ENCODE measurements around the gene ADAMTSL1.

ADAMTSL1 gene, protein sequence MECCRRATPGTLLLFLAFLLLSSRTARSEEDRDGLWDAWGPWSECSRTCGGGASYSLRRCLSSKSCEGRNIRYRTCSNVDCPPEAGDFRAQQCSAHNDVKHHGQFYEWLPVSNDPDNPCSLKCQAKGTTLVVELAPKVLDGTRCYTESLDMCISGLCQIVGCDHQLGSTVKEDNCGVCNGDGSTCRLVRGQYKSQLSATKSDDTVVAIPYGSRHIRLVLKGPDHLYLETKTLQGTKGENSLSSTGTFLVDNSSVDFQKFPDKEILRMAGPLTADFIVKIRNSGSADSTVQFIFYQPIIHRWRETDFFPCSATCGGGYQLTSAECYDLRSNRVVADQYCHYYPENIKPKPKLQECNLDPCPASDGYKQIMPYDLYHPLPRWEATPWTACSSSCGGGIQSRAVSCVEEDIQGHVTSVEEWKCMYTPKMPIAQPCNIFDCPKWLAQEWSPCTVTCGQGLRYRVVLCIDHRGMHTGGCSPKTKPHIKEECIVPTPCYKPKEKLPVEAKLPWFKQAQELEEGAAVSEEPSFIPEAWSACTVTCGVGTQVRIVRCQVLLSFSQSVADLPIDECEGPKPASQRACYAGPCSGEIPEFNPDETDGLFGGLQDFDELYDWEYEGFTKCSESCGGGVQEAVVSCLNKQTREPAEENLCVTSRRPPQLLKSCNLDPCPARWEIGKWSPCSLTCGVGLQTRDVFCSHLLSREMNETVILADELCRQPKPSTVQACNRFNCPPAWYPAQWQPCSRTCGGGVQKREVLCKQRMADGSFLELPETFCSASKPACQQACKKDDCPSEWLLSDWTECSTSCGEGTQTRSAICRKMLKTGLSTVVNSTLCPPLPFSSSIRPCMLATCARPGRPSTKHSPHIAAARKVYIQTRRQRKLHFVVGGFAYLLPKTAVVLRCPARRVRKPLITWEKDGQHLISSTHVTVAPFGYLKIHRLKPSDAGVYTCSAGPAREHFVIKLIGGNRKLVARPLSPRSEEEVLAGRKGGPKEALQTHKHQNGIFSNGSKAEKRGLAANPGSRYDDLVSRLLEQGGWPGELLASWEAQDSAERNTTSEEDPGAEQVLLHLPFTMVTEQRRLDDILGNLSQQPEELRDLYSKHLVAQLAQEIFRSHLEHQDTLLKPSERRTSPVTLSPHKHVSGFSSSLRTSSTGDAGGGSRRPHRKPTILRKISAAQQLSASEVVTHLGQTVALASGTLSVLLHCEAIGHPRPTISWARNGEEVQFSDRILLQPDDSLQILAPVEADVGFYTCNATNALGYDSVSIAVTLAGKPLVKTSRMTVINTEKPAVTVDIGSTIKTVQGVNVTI (N-terminal part only)

DNA sequence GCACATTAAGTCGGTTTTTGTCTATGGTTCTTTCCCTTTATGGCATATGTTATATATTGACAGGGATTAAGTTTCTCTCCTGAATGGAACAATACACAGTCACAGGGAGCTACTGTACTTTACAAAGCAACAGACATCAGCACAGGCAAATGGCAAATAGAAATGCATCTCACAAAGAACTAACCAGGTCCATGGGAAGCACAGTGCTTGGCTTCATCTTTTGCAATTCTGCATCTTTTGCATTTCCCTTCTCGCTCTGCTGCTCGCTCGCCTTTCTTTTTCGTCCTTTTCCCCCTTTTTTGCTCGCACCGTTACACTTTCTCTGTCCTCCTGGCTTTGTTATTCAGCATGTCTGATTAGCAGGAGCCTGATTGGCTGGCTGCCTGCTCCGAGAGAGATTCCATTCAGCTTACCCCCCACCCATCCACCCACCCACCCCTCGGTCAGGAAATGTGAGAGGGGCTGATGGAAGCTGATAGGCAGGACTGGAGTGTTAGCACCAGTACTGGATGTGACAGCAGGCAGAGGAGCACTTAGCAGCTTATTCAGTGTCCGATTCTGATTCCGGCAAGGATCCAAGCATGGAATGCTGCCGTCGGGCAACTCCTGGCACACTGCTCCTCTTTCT is at the start of gene ADAMTSL1:
ADAMTSL1 (plus strand) TSS at position 502 of the 628 bp plus-strand sequence; CDS start at position 582, 80 bp downstream.
- H3K4me3 Mint-ChIP-seq = no peak within 1 kb of the TSS
- H3K9me3 Mint-ChIP-seq = no peaks in the 10 kb centered on the region
- no peaks in the 10 kb centered on the region for H3K4me1 Mint-ChIP-seq
- no peaks in the 10 kb centered on the region for H3K36me3 Mint-ChIP-seq (ENCODE audit: insufficient read depth)
- H3K27ac Mint-ChIP-seq (ENCODE audit: low read depth) = no peak within 1 kb of the TSS
- DNase-seq (ENCODE audit: low spot score in 2 of 2) = no peak
- H3K27me3 Mint-ChIP-seq = no peaks in the 10 kb centered on the region
- no peak for ATAC-seq (replicated peaks; ENCODE audit: extremely low read depth, poor library complexity, severe bottlenecking)

DNA sequence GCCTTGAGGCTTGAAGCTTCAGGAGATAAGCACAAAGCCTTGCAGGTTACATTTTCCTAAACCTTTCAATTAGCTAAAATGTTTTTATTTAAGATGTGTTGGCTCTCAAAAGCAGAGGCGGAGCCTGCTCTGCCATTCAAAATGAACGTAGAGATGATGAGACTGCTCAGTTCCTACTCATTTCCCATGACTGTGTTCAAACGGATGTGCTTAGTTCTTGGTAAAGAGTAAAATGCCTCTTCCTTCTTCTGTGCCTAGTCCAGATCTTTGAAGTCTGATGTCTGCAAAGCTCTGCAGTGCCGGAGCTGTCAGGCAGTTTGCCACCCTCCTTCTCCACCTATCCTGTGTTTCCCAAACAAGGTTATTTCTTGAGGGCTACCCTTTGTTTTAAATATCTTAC is 46.3 kb upstream of the ADAMTSL1 start:
- H3K9me3 Mint-ChIP-seq = no peaks in the 10 kb centered on the region
- H3K36me3 Mint-ChIP-seq (ENCODE audit: insufficient read depth) = no peaks in the 10 kb centered on the region
- no peak for ATAC-seq (replicated peaks; ENCODE audit: extremely low read depth, poor library complexity, severe bottlenecking)
- no peak overlapping the region for H3K27ac Mint-ChIP-seq (ENCODE audit: low read depth)
- H3K4me3 Mint-ChIP-seq = no peak overlapping the region
- no peak for DNase-seq (ENCODE audit: low spot score in 2 of 2)
- no peaks in the 10 kb centered on the region for H3K27me3 Mint-ChIP-seq
- no peaks in the 10 kb centered on the region for H3K4me1 Mint-ChIP-seq

DNA sequence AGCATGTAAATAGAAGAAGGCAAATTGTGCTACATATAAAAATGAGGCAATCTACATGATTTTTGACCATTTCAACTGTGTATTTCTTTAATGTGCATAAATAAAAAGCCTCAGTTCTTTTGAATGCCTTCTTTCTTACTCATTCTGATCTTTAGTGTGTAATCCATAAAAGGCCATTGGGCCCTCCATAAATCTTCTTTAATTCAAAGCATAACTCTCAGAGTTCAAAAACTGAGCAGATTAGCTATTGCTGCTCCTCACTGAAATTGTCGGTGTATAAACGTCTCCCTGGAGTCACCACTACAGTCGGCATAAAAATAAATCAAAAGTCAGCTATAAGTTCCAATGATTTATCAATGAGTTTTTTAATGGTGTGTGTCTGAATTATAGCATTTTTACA is 45.3 kb upstream of the ADAMTSL1 start:
- no peak for ATAC-seq (replicated peaks; ENCODE audit: extremely low read depth, poor library complexity, severe bottlenecking)

DNA sequence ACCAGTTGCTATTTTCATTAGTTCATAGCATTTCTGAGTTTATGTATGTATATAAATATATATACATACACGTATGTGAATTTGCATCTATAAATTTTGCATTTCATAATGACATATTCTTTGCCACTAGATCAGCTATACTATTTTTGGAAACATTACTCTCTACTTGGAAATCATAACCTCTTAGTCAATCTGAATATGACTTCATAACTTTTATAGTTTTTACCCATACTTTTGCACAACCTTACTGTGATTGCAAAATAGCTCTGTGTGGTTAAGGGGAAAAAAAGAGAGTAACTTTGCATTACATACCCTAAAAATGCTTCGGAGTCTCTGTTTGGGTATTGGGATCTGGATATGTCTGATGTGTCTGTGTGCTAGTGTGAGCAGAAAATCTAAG is 44.9 kb upstream of the ADAMTSL1 start:
- no peak overlapping the region for H3K4me3 Mint-ChIP-seq
- no peak overlapping the region for H3K27ac Mint-ChIP-seq (ENCODE audit: low read depth)
- H3K36me3 Mint-ChIP-seq (ENCODE audit: insufficient read depth) = no peaks in the 10 kb centered on the region
- H3K27me3 Mint-ChIP-seq = no peaks in the 10 kb centered on the region
- DNase-seq (ENCODE audit: low spot score in 2 of 2) (no peak), ATAC-seq (replicated peaks; ENCODE audit: extremely low read depth, poor library complexity, severe bottlenecking) (no peak)
- no peaks in the 10 kb centered on the region for H3K9me3 Mint-ChIP-seq
- H3K4me1 Mint-ChIP-seq = no peaks in the 10 kb centered on the region

More for the DNA sequence above, 45.3 kb upstream of the ADAMTSL1 start:
- no peak overlapping the region for H3K27ac Mint-ChIP-seq (ENCODE audit: low read depth)
- H3K36me3 Mint-ChIP-seq (ENCODE audit: insufficient read depth) = no peaks in the 10 kb centered on the region
- H3K27me3 Mint-ChIP-seq = no peaks in the 10 kb centered on the region
- H3K4me3 Mint-ChIP-seq = no peak overlapping the region
- no peaks in the 10 kb centered on the region for H3K4me1 Mint-ChIP-seq
- H3K9me3 Mint-ChIP-seq = no peaks in the 10 kb centered on the region
- no peak for DNase-seq (ENCODE audit: low spot score in 2 of 2)

DNA sequence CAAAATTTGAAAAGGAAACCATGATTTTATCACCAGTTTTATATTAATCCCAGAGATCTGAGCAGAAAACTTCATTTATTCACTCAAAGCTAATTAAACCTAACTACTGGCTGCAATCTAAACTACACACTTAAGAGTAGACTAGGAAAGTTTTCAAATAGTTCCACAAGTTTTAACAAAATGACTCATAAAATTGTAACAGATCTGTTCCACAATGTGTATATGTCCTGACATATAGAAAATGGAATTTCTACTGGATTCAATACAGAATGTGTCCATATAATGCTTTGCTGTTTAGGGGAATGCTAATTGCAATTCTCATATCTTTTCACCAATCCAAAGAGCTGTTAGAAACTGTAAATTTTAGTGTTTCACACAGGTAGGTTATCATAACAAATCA is 40.3 kb upstream of the ADAMTSL1 start:
- Mint-ChIP-seq H3K4me1 (no peaks in the 10 kb centered on the region), H3K9me3 (peaks cover 5% of the 10 kb centered on the region), H3K36me3 (ENCODE audit: insufficient read depth) (no peaks in the 10 kb centered on the region), H3K27me3 (peaks cover 30% of the 10 kb centered on the region), H3K4me3 (no peak overlapping the region), H3K27ac (ENCODE audit: low read depth) (no peak overlapping the region)
- no peak for DNase-seq (ENCODE audit: low spot score in 2 of 2)
- no peak for ATAC-seq (replicated peaks; ENCODE audit: extremely low read depth, poor library complexity, severe bottlenecking)

DNA sequence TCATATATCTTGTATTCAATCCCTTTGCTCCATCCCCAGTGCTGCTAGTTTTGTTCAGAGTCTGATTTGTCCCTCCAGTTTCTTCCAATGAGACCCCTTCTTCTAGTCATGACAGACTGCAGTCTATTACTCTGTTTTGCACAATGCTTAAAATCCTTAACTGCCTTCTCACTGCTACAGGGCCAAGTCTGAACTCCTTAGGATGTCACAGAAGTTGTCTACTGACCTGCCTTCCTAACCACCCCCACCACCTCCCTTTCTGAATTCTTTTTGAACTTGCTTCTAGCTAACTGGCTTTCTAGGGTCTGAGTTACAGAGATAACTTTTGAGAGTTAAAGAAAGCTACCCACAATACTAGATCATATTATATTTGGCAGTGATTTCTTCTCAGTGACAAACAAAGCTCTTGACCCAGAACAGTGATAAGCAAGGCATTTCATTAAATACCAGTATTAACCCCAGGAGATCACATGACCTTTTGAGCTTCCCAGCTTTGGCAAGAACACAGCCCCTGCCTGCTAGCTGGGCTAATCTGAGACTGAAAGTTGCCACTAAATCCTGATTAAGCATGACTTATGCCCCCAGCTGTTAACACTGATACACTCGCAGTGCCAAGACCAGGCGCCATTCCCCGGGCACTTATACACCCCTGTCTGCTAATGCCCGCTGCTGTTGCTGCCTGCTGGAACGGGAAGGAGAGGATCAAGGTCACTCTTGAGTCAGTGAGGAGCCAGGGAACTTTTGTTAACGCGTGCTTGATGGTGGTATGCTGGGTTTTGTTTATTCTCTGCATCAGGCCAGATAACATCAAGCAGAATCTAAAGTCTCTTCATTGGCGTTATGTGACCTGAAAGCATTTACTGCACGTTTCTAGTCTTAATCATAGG is 36.4 kb upstream of the ADAMTSL1 start:
- H3K4me1 Mint-ChIP-seq = no peaks in the 10 kb centered on the region
- H3K4me3 Mint-ChIP-seq = no peak overlapping the region
- H3K36me3 Mint-ChIP-seq (ENCODE audit: insufficient read depth) = no peaks in the 10 kb centered on the region
- DNase-seq (ENCODE audit: low spot score in 2 of 2) (no peak), ATAC-seq (replicated peaks; ENCODE audit: extremely low read depth, poor library complexity, severe bottlenecking) (no peak)
- no peak overlapping the region for H3K27ac Mint-ChIP-seq (ENCODE audit: low read depth)
- H3K9me3 Mint-ChIP-seq = peaks cover 5% of the 10 kb centered on the region
- peaks cover 38% of the 10 kb centered on the region for H3K27me3 Mint-ChIP-seq

DNA sequence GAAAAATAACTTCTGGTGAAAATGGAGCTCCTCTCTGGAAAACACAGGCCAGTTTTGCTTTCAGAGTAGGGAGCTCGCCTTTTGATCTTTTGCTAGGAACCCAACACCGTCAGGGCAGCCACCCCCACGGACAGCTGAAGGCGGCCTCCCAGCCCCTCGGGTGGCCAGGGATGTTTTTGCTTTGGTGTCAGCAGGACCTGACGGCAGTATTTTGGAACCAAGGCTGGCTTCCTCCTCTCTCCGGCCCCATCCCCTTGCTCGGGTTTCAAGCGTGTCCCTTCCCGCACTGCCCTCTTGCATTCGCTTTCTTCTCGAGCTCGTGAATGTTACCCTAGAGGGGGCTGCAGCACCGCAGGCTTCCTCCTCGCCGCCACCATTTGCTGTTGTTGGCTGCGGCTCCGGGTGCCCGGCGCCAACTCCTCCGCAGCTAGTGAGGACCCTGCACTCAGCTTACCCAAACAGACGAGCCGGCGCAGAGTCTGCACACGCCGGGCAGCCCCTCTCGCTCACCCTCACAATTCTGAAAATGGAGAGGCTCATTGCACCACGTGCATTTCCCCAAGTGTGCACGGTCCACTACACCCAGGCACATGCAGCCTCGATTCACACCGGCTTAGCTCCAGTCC is 35.5 kb upstream of the ADAMTSL1 start:
- Mint-ChIP-seq H3K27ac (ENCODE audit: low read depth) (no peak overlapping the region), H3K4me3 (peak overlapping the region; percentile 23), H3K27me3 (peaks cover 38% of the 10 kb centered on the region), H3K4me1 (no peaks in the 10 kb centered on the region), H3K9me3 (peaks cover 5% of the 10 kb centered on the region), H3K36me3 (ENCODE audit: insufficient read depth) (no peaks in the 10 kb centered on the region)
- no peak for ATAC-seq (replicated peaks; ENCODE audit: extremely low read depth, poor library complexity, severe bottlenecking)
- no peak for DNase-seq (ENCODE audit: low spot score in 2 of 2)

DNA sequence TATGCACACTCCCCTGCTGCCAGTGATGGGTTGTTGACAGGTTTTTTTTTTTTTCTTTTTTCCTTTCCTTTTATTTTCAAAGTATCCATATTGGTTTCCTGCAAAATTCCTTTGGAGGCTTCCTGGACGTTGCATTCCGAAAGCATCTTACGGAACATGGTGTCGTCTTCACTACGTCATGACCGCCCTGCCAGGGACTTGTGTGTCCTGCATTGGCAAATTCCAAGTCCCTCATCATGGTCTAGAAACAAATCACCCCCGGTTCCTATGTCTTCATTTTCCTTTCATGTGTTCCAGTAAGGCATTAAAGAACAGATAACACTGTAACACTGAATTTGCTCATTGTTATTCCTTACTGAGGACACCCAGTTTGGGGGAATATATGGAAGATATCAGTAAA is 35.0 kb upstream of the ADAMTSL1 start:
- peak overlapping the region; percentile 23 for H3K4me3 Mint-ChIP-seq

DNA sequence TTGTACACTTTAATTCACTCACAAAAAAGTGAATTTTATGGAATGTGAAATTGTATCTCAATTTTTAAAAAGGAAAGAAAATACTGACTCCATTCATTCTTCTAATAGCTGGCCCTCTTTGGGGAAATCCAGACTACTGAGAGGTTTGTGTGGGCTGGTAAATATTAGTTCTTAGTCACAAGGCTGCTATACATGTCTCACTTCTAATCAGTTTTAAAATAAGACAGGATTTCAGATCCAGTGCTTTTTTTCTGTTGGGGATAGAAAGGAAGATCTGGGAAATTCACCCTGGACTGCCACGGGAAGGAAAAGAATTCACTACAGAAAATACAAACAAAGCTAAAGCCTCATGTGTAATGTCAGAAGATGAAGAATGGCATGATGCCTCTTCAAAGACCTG is 32.7 kb upstream of the ADAMTSL1 start:
- no peak for DNase-seq (ENCODE audit: low spot score in 2 of 2)
- H3K4me1 Mint-ChIP-seq = no peaks in the 10 kb centered on the region
- no peaks in the 10 kb centered on the region for H3K9me3 Mint-ChIP-seq
- no peak for ATAC-seq (replicated peaks; ENCODE audit: extremely low read depth, poor library complexity, severe bottlenecking)
- no peak overlapping the region for H3K27ac Mint-ChIP-seq (ENCODE audit: low read depth)
- H3K36me3 Mint-ChIP-seq (ENCODE audit: insufficient read depth) = no peaks in the 10 kb centered on the region
- H3K27me3 Mint-ChIP-seq = peaks cover 21% of the 10 kb centered on the region
- no peak overlapping the region for H3K4me3 Mint-ChIP-seq

More for the DNA sequence above, 35.0 kb upstream of the ADAMTSL1 start:
- DNase-seq (ENCODE audit: low spot score in 2 of 2) (no peak), ATAC-seq (replicated peaks; ENCODE audit: extremely low read depth, poor library complexity, severe bottlenecking) (no peak)
- H3K27ac Mint-ChIP-seq (ENCODE audit: low read depth) = no peak overlapping the region
- H3K4me1 Mint-ChIP-seq = no peaks in the 10 kb centered on the region
- H3K36me3 Mint-ChIP-seq (ENCODE audit: insufficient read depth) = no peaks in the 10 kb centered on the region
- peaks cover 38% of the 10 kb centered on the region for H3K27me3 Mint-ChIP-seq
- H3K9me3 Mint-ChIP-seq = peaks cover 5% of the 10 kb centered on the region

DNA sequence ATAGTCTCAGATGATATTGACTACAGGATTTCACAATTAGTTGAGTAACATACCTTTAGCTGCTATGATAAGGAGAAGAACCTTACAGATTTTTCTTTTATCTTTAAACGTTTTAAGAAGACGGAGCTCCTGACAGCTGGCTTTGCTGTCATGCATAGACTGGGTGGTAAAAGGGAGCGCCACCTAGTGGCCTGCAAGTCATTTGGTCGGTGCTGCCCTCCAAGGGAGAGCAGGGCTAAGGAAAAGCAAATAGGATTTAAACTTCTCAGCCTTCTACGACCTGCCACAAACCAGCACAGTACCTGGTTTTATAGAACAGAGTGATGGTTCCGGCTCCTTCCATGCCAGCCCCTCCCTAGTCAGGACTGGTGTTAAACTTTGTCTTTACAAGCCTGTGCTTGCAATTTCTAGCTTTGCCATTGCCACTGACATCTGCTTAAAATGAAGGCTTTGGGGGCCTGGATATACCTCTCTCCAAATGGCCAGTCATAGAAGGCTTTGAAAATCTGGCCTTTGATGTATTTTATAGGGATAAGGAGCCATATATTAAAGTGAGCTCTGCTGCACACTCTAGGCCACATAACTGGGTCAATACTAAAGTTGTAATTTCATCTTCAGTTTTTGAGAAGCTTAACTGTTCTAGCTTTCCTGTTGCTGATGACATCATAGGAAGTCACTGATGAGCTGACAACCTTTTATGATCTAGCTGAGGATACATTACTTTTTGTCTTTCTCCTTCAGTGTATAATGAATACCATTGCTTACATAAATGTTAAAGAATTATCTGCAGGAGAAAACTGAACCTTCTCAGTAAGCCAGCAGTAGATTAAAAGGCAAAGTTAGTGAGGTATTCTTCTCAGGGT is 31.1 kb upstream of the ADAMTSL1 start:
- H3K27me3 Mint-ChIP-seq = peaks cover 15% of the 10 kb centered on the region
- no peak overlapping the region for H3K4me3 Mint-ChIP-seq
- H3K9me3 Mint-ChIP-seq = no peaks in the 10 kb centered on the region
- H3K36me3 Mint-ChIP-seq (ENCODE audit: insufficient read depth) = no peaks in the 10 kb centered on the region
- H3K4me1 Mint-ChIP-seq = no peaks in the 10 kb centered on the region
- no peak for ATAC-seq (replicated peaks; ENCODE audit: extremely low read depth, poor library complexity, severe bottlenecking)
- H3K27ac Mint-ChIP-seq (ENCODE audit: low read depth) = no peak overlapping the region
- no peak for DNase-seq (ENCODE audit: low spot score in 2 of 2)
